ENCODE data around the gene CAV2.
A peak's percentile ranks its signal among the peaks of the same experiment; 100 is the strongest.
"Not testable (repeated sequence)": the region's sequence is repeated elsewhere in the genome, so short reads cannot be mapped to it uniquely, and the experiment has no call there.

CAV2 gene, protein sequence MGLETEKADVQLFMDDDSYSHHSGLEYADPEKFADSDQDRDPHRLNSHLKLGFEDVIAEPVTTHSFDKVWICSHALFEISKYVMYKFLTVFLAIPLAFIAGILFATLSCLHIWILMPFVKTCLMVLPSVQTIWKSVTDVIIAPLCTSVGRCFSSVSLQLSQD

DNA sequence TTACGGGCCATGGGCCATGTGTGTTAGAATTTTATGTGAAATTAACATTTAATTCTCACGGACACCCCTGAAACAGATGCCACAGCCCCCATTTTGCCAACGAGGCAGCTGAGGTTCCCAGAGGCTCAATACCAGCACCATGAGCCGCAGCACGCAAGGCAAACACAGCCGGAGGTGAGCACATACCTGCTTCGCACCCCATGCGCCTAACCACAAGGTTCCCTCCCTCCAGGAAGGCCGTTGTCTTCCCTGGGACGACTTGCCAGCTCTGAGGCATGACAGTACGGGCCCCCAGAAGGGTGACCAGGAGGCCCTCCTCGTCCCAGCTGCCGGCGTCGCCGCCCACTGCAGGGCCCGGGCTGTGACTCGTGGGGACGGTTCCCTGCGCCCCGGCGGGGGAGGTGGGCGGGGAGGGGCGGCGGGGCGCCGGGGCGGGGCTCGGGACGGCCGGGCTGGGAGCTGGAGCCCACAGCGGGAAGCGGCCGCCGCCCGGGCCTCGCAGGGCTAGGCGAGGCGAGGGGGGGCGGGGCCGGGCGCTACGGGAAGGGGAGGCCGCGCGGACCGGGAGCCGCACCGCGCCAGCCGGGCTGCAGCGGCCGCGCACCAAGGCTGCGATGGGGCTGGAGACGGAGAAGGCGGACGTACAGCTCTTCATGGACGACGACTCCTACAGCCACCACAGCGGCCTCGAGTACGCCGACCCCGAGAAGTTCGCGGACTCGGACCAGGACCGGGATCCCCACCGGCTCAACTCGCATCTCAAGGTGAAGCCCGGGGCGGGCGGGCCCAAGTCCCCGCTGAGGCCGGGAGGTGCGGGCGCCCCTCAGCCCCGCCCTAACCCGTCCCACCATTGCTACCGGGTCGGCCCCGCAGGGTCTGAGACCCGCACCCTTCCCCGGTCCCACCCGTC, at the start of gene CAV2:
Gene CAV2 (plus strand): TSS at position 571 of the 910 bp plus-strand sequence. CDS start 44 bp downstream, at position 615.
- peak in 1 of 2 experiments; percentile 27 for DNase-seq (ENCODE audit: low read depth in 2 of 2)

DNA sequence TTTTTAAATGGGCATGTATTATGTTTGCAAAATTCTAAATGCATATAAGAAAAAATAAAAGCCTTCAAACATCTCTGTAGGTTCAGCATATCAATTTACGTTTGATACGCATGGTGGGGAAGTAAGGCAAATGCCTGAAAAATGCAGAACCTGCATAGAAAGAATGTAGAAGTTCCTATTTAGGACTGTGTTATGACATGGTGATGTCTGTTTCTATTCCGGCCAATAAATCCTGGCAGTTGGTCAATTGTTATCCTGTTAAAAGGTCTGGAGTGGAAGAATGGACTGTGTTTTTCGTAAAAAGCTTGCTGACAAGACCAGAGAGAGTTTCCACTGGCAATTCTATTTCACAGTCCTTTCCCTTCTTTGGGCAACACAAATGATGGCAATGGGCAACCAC, 49.6 kb upstream of the CAV2 start:
- DNase-seq (ENCODE audit: low read depth in 2 of 2): no peak

DNA sequence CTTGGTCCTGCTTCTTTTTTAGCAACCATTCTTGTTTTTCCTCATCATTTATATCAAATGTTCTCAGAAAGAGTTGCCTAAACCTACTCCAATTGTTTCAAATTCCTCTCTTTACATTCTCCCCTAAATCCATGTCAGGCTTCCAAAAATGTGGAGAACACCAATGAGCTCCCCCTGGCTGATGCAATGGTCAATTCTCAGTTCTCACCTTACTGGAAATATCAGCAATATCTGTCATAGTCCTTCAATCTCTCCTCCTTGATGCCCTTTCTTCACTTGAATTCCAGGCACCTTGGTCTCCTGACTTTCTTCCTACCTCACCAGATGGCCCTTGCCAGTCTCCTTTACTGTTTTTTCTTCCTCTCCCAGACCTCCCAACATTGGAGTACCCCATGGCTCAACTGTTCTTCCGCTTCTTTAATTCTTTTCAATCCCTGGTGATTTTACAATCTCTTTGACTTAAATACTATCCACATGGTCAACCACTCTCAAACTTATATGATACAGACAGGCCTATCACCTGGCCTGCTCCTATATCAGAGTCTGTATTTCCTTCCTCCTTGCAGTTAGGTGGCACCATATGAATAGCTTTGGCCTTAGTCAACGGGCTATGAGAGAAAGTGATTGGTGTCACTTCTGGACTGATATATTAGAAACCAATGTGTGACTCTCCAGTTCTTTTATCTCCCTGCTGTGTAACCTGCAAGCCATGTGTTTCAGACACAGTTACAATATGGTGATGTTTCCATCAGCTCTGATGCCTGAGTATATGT, 47.4 kb upstream of the CAV2 start:
- no peak for DNase-seq (ENCODE audit: low read depth in 2 of 2)

DNA sequence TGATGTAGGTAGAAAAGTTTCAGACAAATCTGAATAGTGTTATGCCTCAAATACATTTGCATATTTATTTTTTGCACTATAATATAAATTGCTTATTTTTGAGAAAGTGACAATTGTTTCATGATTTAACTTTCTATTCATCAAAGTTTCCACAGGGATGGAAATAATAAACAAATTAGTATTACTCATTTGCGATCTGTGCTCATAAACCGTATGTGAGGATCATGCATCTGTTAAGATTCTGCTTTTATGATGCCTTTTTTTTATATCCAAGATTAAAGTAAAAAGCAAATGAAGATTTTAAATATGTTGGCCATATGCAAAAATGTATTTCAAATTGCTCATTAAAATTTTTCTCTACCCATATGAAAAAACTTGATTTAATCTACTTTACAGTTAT, 45.2 kb upstream of the CAV2 start:
- no peak for DNase-seq (ENCODE audit: low read depth in 2 of 2)

DNA sequence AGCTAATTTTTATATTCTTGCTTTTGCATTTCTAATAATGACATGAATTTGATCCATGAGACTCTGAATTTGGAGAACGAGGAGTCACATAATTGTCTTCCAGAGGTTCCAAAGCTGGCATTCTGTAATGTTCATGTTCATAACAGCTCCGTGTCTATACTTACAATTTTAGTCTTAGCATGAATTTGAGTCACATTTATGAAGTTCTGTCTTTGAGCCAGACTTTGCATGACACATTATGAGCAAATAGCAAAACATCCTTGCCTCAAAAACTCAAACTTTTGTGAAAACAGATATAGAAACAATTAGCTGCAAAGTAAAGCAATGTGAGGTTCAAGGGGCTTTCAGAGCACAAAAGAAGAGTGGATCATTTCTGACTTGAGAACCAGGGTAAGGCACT, 44.5 kb upstream of the CAV2 start:
- no peak for DNase-seq (ENCODE audit: low read depth in 2 of 2)

DNA sequence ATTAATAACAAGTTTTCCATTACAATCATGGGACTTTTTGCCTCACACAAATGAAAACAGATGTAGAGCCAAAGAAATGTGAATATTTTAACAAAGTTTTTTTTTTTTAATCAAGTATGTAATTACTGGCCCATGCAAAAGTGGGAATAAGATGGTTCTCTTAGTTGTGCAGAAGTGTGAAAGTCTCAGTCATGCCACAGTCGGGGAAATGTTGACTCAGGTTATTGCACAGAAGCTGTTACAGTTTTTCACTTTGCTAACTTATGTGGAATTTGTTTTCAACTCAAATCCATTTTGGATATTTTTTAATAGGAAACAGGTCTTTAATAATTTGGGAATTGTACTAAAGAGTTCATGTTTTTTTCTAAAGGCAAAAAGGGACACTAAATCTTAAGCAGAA, 44.0 kb upstream of the CAV2 start:
- DNase-seq (ENCODE audit: low read depth in 2 of 2): no peak

DNA sequence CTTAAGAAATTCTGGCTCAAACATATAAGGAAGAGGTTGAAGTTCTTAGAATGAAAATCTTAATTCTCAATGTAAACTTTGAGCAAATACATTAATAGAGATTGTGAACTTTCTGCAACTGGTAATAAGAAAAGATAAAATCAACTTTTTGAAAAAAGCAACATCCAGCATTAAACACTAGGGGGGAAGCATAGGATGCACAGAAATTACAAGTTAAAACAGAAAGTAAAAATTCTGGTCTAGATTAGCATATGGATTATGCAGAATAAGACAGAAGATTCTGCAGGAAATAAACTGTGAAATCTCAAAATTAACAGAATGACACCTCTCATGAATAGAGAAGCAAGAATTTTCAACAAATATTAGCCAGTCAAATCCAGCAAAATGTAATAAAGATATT, 38.0 kb upstream of the CAV2 start:
- DNase-seq (ENCODE audit: low read depth in 2 of 2): no peak

DNA sequence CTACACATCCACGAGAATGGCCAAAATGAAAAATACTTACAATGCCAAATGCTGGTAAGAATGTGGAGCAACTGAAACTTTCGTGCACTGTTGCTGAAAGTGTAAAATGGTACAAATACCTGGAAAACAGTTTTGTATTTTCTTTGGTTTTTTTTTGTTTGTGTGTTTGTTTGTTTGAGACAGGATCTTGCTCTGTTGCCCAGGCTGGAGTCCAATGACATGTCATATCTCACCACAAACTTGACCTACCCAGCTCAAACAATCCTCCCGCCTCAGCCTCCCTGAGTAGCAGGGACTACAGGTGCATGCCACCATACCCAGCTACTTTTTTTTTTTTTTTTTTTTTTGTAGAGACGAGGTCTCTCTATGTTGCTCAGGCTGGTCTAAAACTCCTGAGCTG, 35.6 kb upstream of the CAV2 start:
- no peak for DNase-seq (ENCODE audit: low read depth in 2 of 2)

DNA sequence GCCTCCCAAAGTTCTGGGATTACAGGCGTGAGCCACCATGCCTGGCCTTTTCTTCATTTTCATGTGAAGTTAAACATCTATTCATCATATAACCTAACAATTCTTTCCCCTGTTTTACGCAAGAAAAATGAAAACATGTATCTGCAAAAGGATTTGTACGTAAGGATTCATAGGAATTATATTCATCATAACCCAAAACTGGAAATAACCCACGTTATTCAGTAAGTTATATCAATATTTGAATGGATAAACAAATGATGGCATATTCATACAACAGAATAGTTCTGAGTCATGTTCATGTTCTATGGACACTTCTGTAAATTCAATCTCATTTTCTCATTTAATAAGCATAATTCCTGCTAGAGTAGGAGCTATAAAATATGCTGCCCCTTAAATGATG, 35.2 kb upstream of the CAV2 start:
- DNase-seq (ENCODE audit: low read depth in 2 of 2): no peak

DNA sequence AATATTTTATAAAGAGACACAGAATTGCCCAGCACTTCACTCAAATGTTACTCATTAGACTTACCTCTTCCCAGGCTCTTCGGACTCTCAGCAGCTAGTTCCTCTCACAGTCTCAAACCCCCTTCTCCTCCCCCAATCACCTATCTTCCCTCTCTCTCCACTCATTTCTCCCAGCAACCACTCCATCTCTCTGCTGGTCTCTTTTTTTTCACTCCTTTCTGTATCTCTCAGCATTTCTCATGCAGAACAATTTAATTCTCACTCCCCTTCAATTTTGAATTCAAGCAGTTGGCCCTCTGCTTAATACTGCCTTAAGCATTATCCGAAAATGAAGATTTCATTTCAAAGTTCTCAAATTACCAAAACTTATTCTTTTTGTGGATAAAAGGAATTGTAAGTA, 34.4 kb upstream of the CAV2 start:
- DNase-seq (ENCODE audit: low read depth in 2 of 2): no peak

DNA sequence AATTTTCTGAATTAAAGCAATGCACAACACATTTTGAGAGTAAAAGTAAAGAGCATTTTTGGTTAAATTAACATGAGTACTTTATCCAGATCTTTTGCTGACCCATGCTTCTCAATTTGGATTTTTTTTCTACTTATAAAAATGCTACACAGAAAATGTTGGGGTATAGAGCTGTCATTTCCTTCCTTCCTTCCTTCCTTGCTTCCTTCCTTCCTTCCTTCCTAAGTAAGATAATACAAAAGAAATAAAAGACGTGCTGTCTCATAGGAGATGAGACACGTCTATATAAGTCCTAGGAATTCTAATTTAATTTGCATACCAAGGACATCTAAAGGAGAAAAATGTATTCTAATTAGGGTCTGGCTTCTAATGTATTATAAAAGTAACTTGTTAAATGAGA, 31.0 kb upstream of the CAV2 start:
- no peak for DNase-seq (ENCODE audit: low read depth in 2 of 2)

DNA sequence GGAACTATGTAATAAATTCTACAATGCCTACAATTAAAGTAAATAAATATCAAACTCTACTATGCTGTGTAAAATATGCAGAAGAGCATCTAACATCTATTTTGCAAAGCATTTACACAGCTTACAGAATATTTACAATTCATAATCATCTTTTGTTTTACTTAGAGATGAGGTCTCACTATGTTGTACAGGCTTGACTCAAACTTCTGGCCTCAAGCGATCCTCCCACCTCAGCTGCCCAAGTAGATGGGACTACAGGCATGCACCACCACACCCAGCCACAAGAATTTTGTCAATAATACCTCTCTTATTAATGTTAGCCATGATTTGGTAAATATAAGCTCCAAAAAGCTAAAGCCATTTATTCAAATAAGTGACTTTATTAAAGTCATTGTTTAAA, 21.9 kb upstream of the CAV2 start:
- DNase-seq (ENCODE audit: low read depth in 2 of 2): no peak

DNA sequence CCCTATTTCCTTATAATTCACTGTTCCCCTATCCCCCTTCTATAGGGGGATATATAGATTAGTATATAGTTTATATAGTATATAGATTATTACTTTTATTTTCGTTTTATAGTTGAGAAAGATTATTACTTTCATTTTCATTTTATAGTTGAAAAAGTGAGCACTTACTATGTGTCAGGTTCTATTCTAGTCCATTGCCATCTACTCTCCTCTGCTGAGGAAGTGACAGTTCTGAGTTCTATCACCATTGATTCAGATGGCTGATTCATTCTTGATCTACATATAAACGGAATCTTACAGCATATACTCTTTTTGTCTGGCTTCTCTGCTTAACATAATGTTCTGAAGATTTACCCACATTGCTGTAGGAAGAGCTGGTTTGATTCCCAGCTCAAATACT, 20.7 kb upstream of the CAV2 start:
- DNase-seq (ENCODE audit: low read depth in 2 of 2): no peak

DNA sequence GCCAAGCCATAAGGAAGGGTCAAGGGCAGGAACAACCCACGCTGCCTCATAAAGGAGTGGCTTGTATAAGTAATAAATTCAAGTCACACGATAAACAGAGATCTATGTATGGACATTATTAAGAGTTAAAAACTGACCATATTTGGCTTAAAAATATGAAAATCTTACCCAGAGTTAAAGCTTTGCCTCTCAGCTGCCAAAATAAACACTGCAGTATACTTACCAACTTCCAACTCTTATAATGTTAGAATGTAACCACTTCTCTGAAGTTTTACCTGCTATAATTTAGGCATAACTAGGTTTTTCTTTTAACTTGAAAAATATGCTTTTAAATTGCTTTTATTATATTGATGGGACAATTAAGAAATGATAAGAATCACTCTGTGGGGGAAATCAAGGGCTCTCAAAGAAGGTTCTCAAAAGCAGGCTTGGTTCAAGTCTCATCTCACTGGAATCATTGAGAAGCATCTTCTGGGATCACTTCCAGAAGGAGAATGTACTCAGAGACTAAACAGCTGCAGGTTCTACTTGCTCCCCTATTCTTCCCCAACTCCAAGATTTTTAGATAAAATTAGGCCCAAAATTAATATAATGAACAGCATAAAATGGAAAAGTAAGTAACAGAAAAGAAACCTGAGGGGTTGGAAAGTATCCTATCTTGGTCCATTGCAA, 16.1 kb upstream of the CAV2 start:
- DNase-seq (ENCODE audit: low read depth in 2 of 2): no peak

DNA sequence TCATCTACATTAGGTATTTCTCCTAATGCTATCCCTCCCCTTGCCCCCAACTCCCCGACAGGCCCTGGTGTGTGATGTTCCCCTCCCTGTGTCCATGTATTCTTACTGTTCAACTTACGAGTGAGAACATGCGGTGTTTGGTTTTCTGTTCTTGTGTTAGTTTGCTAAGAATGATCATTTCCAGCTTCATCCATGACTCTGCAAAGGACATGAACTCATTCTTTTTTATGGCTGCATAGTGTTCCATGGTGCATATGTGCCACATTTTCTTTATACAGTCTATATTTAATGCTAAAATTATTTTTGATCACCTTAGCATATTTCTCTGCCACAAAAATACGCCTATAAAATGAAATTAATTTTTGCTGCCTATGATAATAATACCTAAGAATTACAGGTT, 15.1 kb upstream of the CAV2 start:
- DNase-seq (ENCODE audit: low read depth in 2 of 2): not testable (repeated sequence)

DNA sequence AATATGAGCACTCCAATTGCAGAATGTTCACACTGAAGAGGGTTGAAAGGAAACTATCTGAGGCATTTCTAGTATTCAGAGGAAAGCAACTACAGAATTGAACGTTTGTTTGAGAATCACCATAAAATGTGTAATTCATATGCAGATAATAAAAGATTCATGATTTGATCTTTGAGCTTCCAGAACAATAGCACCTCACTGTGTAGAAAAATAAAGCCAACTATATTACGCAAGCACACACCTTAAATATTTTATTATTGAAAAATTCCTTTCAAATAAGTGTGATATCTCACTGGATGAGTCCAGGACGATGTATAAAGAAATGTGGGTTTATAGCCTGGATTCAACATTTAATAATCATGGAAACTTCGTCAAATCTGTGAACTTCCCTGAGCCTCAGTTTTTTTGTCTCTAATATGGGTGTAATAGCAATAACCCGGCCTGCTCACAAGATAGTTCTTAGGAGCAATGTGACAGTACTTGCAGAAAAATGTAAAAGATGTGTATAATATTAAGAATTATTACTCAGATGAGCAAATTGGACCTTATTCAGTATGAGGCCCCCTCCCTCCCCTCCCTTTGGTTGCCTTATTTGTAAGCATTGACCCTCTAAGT, 11.5 kb upstream of the CAV2 start:
- DNase-seq (ENCODE audit: low read depth in 2 of 2): no peak

DNA sequence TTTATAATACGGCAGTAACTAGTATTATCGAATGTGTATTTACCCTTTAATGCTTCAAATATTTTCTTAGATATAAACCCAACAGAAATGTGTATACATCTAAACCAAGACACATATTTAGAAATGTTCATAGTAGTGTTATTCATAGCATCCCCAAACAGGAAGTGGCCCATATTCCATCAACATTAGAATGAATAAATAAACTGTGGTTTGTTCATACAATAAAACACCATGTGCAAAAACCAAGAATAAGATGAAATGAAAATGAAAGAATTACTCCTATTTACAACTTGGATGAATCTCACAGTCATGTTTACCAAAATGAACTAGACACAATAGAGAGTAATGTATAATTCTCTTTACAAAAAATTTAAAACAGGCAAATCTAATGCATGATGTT, 9.2 kb upstream of the CAV2 start:
- DNase-seq (ENCODE audit: low read depth in 2 of 2): no peak

DNA sequence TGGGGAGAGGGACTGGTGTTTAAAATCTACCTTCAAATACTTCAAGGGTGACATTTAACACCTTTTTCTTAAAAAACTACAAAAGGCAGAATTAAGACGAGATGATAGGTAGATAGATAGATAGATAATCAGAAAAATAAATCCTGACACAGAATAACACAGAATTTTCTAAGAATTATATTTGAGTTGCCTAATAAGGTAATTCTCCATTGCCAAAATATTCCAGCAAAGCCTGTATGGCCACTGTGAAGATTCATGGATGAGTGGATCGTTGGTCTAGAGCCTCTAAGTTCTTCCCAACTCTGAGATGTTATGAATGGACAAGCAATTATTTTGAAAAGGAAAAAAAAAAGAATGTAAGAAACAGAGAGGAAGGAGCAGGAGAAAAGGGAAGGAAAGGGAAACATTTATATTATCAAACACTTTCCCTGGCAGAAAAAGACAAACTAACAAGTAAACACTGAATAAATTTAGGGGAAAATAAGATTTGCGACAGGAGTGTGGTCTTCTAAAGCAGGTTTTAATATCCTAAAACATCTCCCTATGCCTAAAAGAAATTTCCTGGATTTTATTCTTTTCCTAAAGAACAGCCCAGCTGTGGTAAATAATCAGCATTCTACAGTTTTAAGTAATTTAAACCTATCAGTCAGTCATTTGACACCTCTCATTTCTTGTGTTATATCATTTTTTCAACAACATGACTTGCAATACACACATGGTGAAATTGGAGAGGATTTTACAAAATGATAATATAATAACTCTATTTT, 7.5 kb upstream of the CAV2 start:
- no peak for DNase-seq (ENCODE audit: low read depth in 2 of 2)

DNA sequence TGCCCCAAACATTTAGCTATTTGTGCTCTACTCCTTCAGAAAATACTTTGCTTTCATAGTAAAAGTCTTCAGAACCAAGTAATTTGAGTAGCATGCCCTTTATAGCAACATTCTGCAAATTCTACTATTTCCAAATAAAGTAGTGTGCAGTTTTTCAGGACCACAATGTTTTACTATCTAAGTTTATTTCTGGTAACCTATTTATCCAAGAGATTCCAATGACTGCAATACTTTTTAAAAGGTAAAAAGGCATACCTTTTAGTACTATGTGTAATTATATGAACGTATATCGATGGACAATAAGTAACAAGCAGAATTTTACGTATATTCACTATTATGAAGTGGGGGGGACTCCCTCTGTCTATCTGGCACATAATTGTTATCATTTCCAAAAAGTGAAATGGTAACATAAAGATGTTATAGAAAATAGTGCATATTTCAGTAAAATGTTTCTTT, 6.9 kb upstream of the CAV2 start:
- DNase-seq (ENCODE audit: low read depth in 2 of 2): no peak

DNA sequence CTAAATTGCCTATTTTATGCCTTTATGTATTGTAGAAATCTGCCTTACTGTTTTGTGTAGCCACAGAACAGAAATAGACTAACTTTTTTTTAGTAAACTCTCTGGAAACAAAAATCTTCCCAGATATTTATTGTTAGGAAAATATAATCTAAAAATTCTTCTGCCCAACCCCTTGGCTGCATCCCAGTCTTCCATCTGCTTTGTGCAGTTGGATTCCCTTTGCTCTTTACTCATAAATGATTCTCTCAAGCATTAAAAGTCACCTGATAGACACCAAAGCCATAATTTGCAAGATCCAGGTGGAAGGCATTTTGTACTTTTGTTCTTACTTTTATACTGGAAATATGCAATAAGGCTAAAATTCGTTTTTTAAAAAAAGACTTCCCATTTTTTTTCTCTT, 6.1 kb upstream of the CAV2 start:
- DNase-seq (ENCODE audit: low read depth in 2 of 2): no peak

DNA sequence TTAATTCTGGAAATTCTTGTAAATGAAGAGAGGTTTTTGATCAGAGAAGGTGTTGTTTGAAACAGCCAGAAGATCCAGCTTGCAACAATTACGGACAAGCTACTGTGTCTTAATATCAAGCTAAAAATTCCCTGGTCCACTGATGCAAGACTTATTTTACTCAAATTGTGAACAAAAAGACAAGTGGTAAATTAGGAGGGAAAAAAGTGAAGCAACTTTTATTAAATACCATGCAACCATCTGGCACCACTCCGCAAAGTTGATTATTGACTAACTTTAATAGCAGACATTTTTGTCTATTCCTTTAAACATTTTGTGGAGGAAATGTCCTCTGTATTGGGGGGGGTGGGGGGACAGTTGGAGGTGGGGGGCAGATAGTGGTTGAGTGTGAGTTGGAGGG, 5.1 kb upstream of the CAV2 start:
- DNase-seq (ENCODE audit: low read depth in 2 of 2): no peak
